Measurements from ENCODE around the gene E4F1. TPM values are rescaled to one million over a fixed set of nuclear protein-coding genes. Genes with fewer than 3 reads are reported as not detected.

E4F1 gene
- total and polyA plus RNA-seq, 3 donors from 2014 or later: 20.0 to 69.4 (median 57.4) TPM

DNA sequence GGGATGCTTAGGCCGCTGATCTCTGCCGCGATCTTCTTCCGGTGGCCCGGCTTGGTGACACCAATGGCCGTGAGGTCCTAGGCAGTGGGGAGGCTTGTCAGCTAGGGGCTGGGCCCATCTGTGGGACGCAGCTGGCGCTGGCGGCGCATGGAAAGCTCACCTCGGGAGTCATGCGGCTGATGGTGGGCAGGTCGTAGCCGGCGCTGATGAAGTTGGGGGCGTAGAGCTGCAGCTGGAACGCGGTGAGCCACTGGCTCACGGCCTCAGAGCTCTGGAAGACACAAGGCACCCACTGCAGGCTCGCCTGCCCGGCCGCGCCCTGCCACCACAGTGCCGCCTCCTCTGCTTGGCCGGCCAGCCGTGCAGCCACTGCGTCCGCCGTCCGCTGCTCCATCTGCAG is 39.7 kb upstream of the E4F1 start:
- Histone ChIP-seq H3K27me3 (no peaks in the 10 kb centered on the region), H3K4me1 (no peaks in the 10 kb centered on the region), H3K36me3 (ENCODE audit: low read depth, missing control alignments) (no peaks in the 10 kb centered on the region), H3K9me3 (no peaks in the 10 kb centered on the region), H3K27ac (no peak overlapping the region), H3K4me3 (no peak overlapping the region)
- 91 to 94% methylated on average over 12 to 30 of the region's 30 CpGs for WGBS, 2 donors
- intact Hi-C loops (cut with DNase I; ENCODE audit: low total_unique reads): no loop called here
- no peak for DNase-seq
- TF ChIP-seq, protein P1, sequence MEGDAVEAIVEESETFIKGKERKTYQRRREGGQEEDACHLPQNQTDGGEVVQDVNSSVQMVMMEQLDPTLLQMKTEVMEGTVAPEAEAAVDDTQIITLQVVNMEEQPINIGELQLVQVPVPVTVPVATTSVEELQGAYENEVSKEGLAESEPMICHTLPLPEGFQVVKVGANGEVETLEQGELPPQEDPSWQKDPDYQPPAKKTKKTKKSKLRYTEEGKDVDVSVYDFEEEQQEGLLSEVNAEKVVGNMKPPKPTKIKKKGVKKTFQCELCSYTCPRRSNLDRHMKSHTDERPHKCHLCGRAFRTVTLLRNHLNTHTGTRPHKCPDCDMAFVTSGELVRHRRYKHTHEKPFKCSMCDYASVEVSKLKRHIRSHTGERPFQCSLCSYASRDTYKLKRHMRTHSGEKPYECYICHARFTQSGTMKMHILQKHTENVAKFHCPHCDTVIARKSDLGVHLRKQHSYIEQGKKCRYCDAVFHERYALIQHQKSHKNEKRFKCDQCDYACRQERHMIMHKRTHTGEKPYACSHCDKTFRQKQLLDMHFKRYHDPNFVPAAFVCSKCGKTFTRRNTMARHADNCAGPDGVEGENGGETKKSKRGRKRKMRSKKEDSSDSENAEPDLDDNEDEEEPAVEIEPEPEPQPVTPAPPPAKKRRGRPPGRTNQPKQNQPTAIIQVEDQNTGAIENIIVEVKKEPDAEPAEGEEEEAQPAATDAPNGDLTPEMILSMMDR (IDR thresholded peaks at IDR 0.05): no peak
- no peak for TF ChIP-seq POLR2A (IDR thresholded peaks at IDR 0.05)

DNA sequence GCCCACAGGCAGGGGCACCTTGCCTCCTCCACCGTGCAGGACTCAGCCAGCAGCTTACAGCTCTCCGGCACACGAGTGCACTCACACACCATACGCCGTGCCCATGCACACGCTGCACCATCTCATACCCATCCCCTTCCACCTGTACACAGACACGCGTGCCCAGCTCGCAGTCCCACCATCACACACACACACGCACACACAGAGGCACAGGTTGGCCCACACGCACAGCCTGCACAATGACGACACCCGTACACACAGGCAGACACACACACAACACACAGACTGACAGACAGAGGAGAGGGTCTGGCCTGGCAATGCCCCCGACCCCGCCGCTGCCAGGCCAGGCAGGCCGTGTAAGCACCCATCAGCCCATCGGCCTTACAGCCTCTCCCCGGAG is 39.0 kb upstream of the E4F1 start:
- H3K27ac ChIP-seq: no peak overlapping the region
- H3K4me3 ChIP-seq: no peak overlapping the region
- intact Hi-C loops (cut with DNase I; ENCODE audit: low total_unique reads): no loop called here
- WGBS, 2 donors: 89 to 91% methylated on average over 15 to 19 of the region's 19 CpGs
- no peaks in the 10 kb centered on the region for H3K36me3 ChIP-seq (ENCODE audit: low read depth, missing control alignments)
- no peaks in the 10 kb centered on the region for H3K4me1 ChIP-seq
- no peaks in the 10 kb centered on the region for H3K27me3 ChIP-seq
- TF ChIP-seq, protein P1 (IDR thresholded peaks at IDR 0.05): no peak
- no peak for TF ChIP-seq POLR2A (IDR thresholded peaks at IDR 0.05)
- no peaks in the 10 kb centered on the region for H3K9me3 ChIP-seq
- DNase-seq: no peak

DNA sequence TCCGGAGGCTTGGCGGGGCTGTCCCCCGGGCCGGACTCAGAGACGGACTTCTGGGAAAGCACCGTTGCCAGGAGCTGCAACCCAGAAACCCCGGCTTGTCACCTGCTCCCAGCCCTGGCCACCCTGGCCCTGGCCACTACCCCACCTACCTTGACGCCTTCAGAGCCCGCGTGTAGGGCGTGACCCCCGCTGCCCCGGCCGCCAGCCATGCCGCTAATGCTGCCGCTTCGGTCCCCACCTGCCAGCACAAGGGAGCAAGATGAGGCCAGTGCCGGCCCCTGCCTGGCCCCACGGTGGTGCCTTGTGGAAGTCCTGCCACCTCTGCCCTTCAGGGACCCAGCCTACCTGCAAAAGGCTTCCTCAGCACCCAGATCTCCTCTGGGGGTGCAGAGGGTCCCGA is 38.4 kb upstream of the E4F1 start:
- intact Hi-C loops (cut with DNase I; ENCODE audit: low total_unique reads): no loop called here

DNA sequence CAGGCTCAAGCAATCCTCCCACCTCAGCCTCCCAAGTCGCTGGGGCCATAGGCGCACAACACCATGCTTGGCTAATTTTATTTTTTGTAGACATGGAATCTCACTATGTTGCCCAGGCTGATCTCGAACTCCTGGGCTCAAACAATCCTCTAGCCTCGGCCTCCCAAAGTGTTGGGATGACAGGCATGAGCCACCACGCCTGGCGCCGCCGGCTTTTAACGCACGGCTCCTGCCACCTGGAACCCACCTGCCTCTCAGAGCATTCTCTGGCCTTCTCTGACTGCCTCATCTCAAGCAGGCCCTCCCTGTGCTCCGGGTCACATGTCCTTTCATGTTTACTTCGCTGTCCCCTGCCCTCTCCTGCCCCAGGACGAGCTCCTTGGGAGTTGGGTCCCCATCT is 37.3 kb upstream of the E4F1 start:
- DNase-seq: no peak
- TF ChIP-seq, protein P1 (IDR thresholded peaks at IDR 0.05): no peak
- no peak for TF ChIP-seq POLR2A (IDR thresholded peaks at IDR 0.05)
- WGBS, 2 donors: 87 to 94% methylated on average over 12 to 13 of the region's 13 CpGs

More for the DNA sequence above, 38.4 kb upstream of the E4F1 start:
- Histone ChIP-seq H3K4me1 (no peaks in the 10 kb centered on the region), H3K9me3 (no peaks in the 10 kb centered on the region), H3K4me3 (no peak overlapping the region), H3K27ac (no peak overlapping the region), H3K36me3 (ENCODE audit: low read depth, missing control alignments) (no peaks in the 10 kb centered on the region), H3K27me3 (no peaks in the 10 kb centered on the region)
- TF ChIP-seq, protein P1 (IDR thresholded peaks at IDR 0.05): no peak
- TF ChIP-seq POLR2A (IDR thresholded peaks at IDR 0.05): no peak
- DNase-seq: no peak
- WGBS, 2 donors: 80 to 88% methylated on average over 1 to 20 of the region's 20 CpGs

DNA sequence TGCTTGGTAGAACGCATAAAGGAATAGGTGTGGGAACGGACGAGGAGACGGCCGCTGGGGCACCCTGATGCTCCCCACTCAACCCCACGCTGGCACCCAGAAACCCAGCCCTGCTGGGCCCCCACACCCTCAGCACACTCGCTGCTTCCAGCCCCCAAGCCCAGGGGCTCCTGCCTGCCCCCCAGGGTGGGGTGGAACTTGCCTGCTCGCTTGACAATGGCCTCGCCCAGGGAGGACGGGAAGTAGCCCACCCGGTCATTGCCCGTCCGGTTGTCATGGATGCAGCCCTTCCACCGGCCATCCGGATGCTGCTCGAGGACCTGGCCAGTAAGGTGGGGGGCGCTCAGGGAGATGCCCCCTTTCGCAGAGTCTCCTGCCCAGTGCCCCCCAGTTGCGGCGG is 36.9 kb upstream of the E4F1 start:
- H3K27ac ChIP-seq: no peak overlapping the region
- no peaks in the 10 kb centered on the region for H3K9me3 ChIP-seq
- TF ChIP-seq POLR2A (IDR thresholded peaks at IDR 0.05): no peak
- no peak overlapping the region for H3K4me3 ChIP-seq
- intact Hi-C loops (cut with DNase I; ENCODE audit: low total_unique reads): no loop called here
- WGBS, 2 donors: 94 to 100% methylated on average over 7 to 20 of the region's 20 CpGs
- DNase-seq: no peak
- H3K27me3 ChIP-seq: no peaks in the 10 kb centered on the region
- no peaks in the 10 kb centered on the region for H3K36me3 ChIP-seq (ENCODE audit: low read depth, missing control alignments)
- no peaks in the 10 kb centered on the region for H3K4me1 ChIP-seq

More for the DNA sequence above, 37.3 kb upstream of the E4F1 start:
- Histone ChIP-seq H3K4me3 (no peak overlapping the region), H3K9me3 (no peaks in the 10 kb centered on the region), H3K27ac (no peak overlapping the region), H3K27me3 (no peaks in the 10 kb centered on the region), H3K36me3 (ENCODE audit: low read depth, missing control alignments) (no peaks in the 10 kb centered on the region), H3K4me1 (no peaks in the 10 kb centered on the region)
- intact Hi-C loops (cut with DNase I; ENCODE audit: low total_unique reads): no loop called here

Data from testis (tissue), 3 donors.